Measurements from ENCODE around the gene HAO1. TPM values are rescaled to one million over a fixed set of nuclear protein-coding genes. Genes with fewer than 3 reads are reported as not detected.
"Not testable (repeated sequence)": the region's sequence is repeated elsewhere in the genome, so short reads cannot be mapped to it uniquely, and the experiment has no call there.

HAO1 gene
- total RNA-seq, 1 donor from 2014 or later: not detected

GRCh38 chr20:7855545-7855944, 84.7 kb downstream of the HAO1 start:
- no peak for DNase-seq

GRCh38 chr20:7853493-7853892, 86.8 kb downstream of the HAO1 start:
- no peak for DNase-seq

- DNase-seq: no peak
These were observed 89.3 kb downstream of the HAO1 start for GRCh38 chr20:7850775-7851490.

GRCh38 chr20:7849675-7850074, 90.6 kb downstream of the HAO1 start:
- DNase-seq: no peak

GRCh38 chr20:7848351-7848750, 91.9 kb downstream of the HAO1 start:
- DNase-seq: no peak

GRCh38 chr20:7843613-7844012, 96.6 kb downstream of the HAO1 start:
- DNase-seq: no peak

- no peak for DNase-seq
These were observed 98.3 kb downstream of the HAO1 start for GRCh38 chr20:7841971-7842310.

- no peak for DNase-seq
These were observed 98.8 kb downstream of the HAO1 start for GRCh38 chr20:7841291-7841970.

- no peak for DNase-seq
These were observed 104.2 kb downstream of the HAO1 start for GRCh38 chr20:7836076-7836475.

- not testable (repeated sequence) for DNase-seq
These were observed 105.8 kb downstream of the HAO1 start for GRCh38 chr20:7834441-7834840.

Small RNA genes lying within 50 kb of the gene (small RNA-seq; reads per million reads assigned to genes)
- not detected for gene AL021879.1 (ENCODE audit: low replicate concordance)

Other genes with a start within 250 kb of the HAO1 start
- gene TMX4, start 79.3 kb upstream of the HAO1 start, total RNA-seq: 15.8 TPM
- gene PLCB1, start 191.8 kb upstream of the HAO1 start, total RNA-seq: 23.8 TPM

All from skin of body (tissue), 3 donors.